Endodermal cell (in vitro differentiated cells): ENCODE results near the gene CACNA2D2. TPM values are rescaled to one million over a fixed set of nuclear protein-coding genes. Genes with fewer than 3 reads are reported as not detected.

Experiments used
- DNase-seq: peaks from one replicate; pipeline ENCODE4 v3.0.0-alpha.2; 2017
- H3K27ac ChIP-seq: 2 replicates; pipeline ENCODE4 v1.5.1; 2013; ENCODE audit warnings: mild to moderate bottlenecking, low read depth, low read length, moderate library complexity
- H3K27me3 ChIP-seq: 2 replicates; pipeline ENCODE4 v1.6.1; 2013; ENCODE audit warnings: mild to moderate bottlenecking, low read length, moderate library complexity; ENCODE audit not compliant: insufficient read depth, control insufficient read depth, poor library complexity, severe bottlenecking
- H3K36me3 ChIP-seq: 2 replicates; pipeline ENCODE4 v1.7.0; 2013; ENCODE audit warnings: mild to moderate bottlenecking, low read length, moderate library complexity; ENCODE audit not compliant: control insufficient read depth, insufficient read depth
- H3K4me1 ChIP-seq: one replicate; pipeline ENCODE4 v1.7.0; 2013; ENCODE audit warnings: low read length; ENCODE audit not compliant: control insufficient read depth, insufficient read depth
- H3K4me3 ChIP-seq: 2 replicates; pipeline ENCODE4 v1.5.1; 2013; ENCODE audit warnings: mild to moderate bottlenecking, low read length, moderate library complexity
- H3K9ac ChIP-seq: 2 replicates; pipeline ENCODE4 v1.6.1; 2013; ENCODE audit warnings: mild to moderate bottlenecking, low read length, moderate library complexity; ENCODE audit not compliant: poor library complexity, severe bottlenecking; ENCODE audit errors: extremely low read depth
- H3K9me3 ChIP-seq: 2 replicates; pipeline ENCODE4 v1.6.1; 2013; ENCODE audit warnings: mild to moderate bottlenecking, low read length, moderate library complexity; ENCODE audit not compliant: control insufficient read depth
- H3K27ac Mint-ChIP-seq: 2 replicates; pipeline ENCODE4 v1.8.0; 2020; ENCODE audit warnings: mixed read lengths
- H3K27me3 Mint-ChIP-seq: 2 replicates; pipeline ENCODE4 v1.8.0; 2021; ENCODE audit warnings: mild to moderate bottlenecking, mixed read lengths; ENCODE audit not compliant: insufficient read depth
- H3K36me3 Mint-ChIP-seq: 2 replicates; pipeline ENCODE4 v1.8.0; 2020; ENCODE audit warnings: low read depth, mixed read lengths
- H3K4me1 Mint-ChIP-seq: 2 replicates; pipeline ENCODE4 v1.8.0; 2020; ENCODE audit warnings: mixed read lengths
- H3K4me3 Mint-ChIP-seq: 2 replicates; pipeline ENCODE4 v1.8.0; 2020; ENCODE audit warnings: mild to moderate bottlenecking, moderate library complexity, mixed read lengths
- H3K9me3 Mint-ChIP-seq: 2 replicates; pipeline ENCODE4 v1.8.0; 2020; ENCODE audit warnings: mild to moderate bottlenecking, mixed read lengths
- CTCF ChIP-seq: fragments of 200-600 bp; sonication (generic); conservative IDR thresholded peaks from 2 replicates; pipeline ENCODE4 v1.5.0; 2021; ENCODE audit warnings: antibody characterized with exemption, mild to moderate bottlenecking
- WGBS, 2 experiments: methylation state at CpG; one replicate each; pipeline versions ENCODE4 v1.1.5 to v1.1.7; 2013; ENCODE audit warnings: missing lambda C conversion rate in 2 of 2, mixed read lengths in 1 of 2; ENCODE audit not compliant: insufficient coverage in 1 of 2, insufficient read length in 1 of 2; 5-methylcytosine and 5-hydroxymethylcytosine counted together
- long read RNA-seq, 4 experiments: library from polyadenylated mRNA in 2 of 4; library from RNA in 1 of 4; library from capped mRNA in 1 of 4; stranded (forward) in 3 of 4; unstranded in 1 of 4; transcript quantifications; one replicate each; pipeline ENCODE4 v2.0.0, GENCODE V29; 2020 to 2021; ENCODE audit warnings: inconsistent platforms in 1 of 4
- polyA plus RNA-seq, 2 experiments: library from polyadenylated mRNA; stranded (reverse); fragments of 50-300 nt; gene quantifications; one replicate each; pipeline ENCODE4 v1.2.3, GENCODE V29; 2013
- total RNA-seq, 2 donors: library from RNA; stranded (reverse); fragmentation: NEBNext Ultra II Directional in 1 of 2; extraction: Animal tissue kit (Norgen Biotek cat#: 25700) in 1 of 2; gene quantifications; 2 replicates in 1 of 2; 3 replicates in 1 of 2; pipeline ENCODE4 v1.2.1, GENCODE V29; 2021

CACNA2D2 gene
- 10 to 100 TPM; 17.6 to 20.7 TPM for total RNA-seq
- 16.2 TPM for polyA plus RNA-seq (2013, experiment 1 of 2)
- polyA plus RNA-seq (2013, experiment 2 of 2): 12.9 TPM
- long read RNA-seq, experiment 1, partial matches to known transcripts: 2 of 9 reads
- long read RNA-seq, experiment 1, other reads (novel, unspliced or antisense): 7 of 9 reads
- long read RNA-seq, experiment 2, full-length matches to known transcripts: 10 of 20 reads
- long read RNA-seq, experiment 2, partial matches to known transcripts: 5 of 20 reads
- long read RNA-seq, experiment 2, other reads (novel, unspliced or antisense): 5 of 20 reads
- long read RNA-seq, experiment 3, partial matches to known transcripts: 0 of 1 reads
- long read RNA-seq, experiment 3, other reads (novel, unspliced or antisense): 1 of 1 reads
- long read RNA-seq, experiment 4: 0 reads

- no peaks in the 10 kb centered on the region for H3K4me1 ChIP-seq
- H3K4me3 ChIP-seq: peak within 1 kb of the TSS; percentile 72
- Mint-ChIP-seq H3K4me1 (no peaks in the 10 kb centered on the region), H3K27ac (no peak within 1 kb of the TSS), H3K27me3 (peaks cover 42% of the 10 kb centered on the region), H3K9me3 (no peaks in the 10 kb centered on the region), H3K4me3 (peak within 1 kb of the TSS; percentile 61), H3K36me3 (no peaks in the 10 kb centered on the region)
- no peaks in the 10 kb centered on the region for H3K36me3 ChIP-seq
- H3K9ac ChIP-seq: peak within 1 kb of the TSS; percentile 30
- H3K9me3 ChIP-seq: no peaks in the 10 kb centered on the region
- 13 to 51% methylated on average over 14 to 71 of the region's 71 CpGs for WGBS, 2 experiments
- H3K27me3 ChIP-seq: peaks cover 27% of the 10 kb centered on the region
- DNase-seq: peak; percentile 87
- H3K27ac ChIP-seq: no peak within 1 kb of the TSS
- TF ChIP-seq CTCF: no peak
Observed at GRCh38 chr3:50503504-50504342, at the start of gene CACNA2D2. TSS of gene CACNA2D2 (minus strand) at chr3:50503634. CDS start at chr3:50503423, 211 bp downstream.

- Mint-ChIP-seq H3K4me3 (no peak overlapping the region), H3K27me3 (peaks cover 5% of the 10 kb centered on the region), H3K36me3 (no peaks in the 10 kb centered on the region), H3K9me3 (no peaks in the 10 kb centered on the region), H3K27ac (no peak overlapping the region), H3K4me1 (no peaks in the 10 kb centered on the region)
- Histone ChIP-seq H3K27me3 (no peaks in the 10 kb centered on the region), H3K4me3 (no peak overlapping the region), H3K9ac (no peak overlapping the region), H3K4me1 (no peaks in the 10 kb centered on the region), H3K27ac (no peak overlapping the region), H3K9me3 (no peaks in the 10 kb centered on the region), H3K36me3 (no peaks in the 10 kb centered on the region)
- DNase-seq: no peak
- WGBS, 2 experiments: 92 to 94% methylated on average over 3 to 9 of the region's 9 CpGs
- TF ChIP-seq CTCF: no peak
Observed at GRCh38 chr3:50552598-50552997, 49.2 kb upstream of the CACNA2D2 start.

- H3K4me3 ChIP-seq: no peak overlapping the region
- TF ChIP-seq CTCF: no peak
- H3K36me3 ChIP-seq: no peaks in the 10 kb centered on the region
- no peaks in the 10 kb centered on the region for H3K36me3 Mint-ChIP-seq
- no peaks in the 10 kb centered on the region for H3K27me3 ChIP-seq
- no peak overlapping the region for H3K4me3 Mint-ChIP-seq
- H3K9me3 Mint-ChIP-seq: no peaks in the 10 kb centered on the region
- no peak overlapping the region for H3K9ac ChIP-seq
- 86% methylated on average over 5 to 7 of the region's 7 CpGs for WGBS, 2 experiments
- H3K4me1 Mint-ChIP-seq: no peaks in the 10 kb centered on the region
- H3K27me3 Mint-ChIP-seq: peaks cover 5% of the 10 kb centered on the region
- no peaks in the 10 kb centered on the region for H3K9me3 ChIP-seq
- no peak overlapping the region for H3K27ac Mint-ChIP-seq
- H3K27ac ChIP-seq: no peak overlapping the region
- DNase-seq: no peak
- no peaks in the 10 kb centered on the region for H3K4me1 ChIP-seq
Observed at GRCh38 chr3:50551681-50552435, 48.4 kb upstream of the CACNA2D2 start.
